Measurements from ENCODE around the gene SHOX. TPM values are rescaled to one million over a fixed set of nuclear protein-coding genes. Genes with fewer than 3 reads are reported as not detected.
"Not testable (repeated sequence)": the region's sequence is repeated elsewhere in the genome, so short reads cannot be mapped to it uniquely, and the experiment has no call there.

The SHOX gene
- total RNA-seq, 2 donors from 2014 or later = not detected

- no peak for DNase-seq (ENCODE audit: low spot score)
- Histone ChIP-seq H3K36me3 (no peaks in the 10 kb centered on the region), H3K4me3 (no peak overlapping the region), H3K9me3 (no peaks in the 10 kb centered on the region), H3K27ac (no peak overlapping the region), H3K4me1 (peaks cover 0 to 9% of the 10 kb centered on the region in 2 donors), H3K27me3 (peaks cover 0 to 7% of the 10 kb centered on the region in 2 donors)
- no peak for TF ChIP-seq CTCF (IDR thresholded peaks at IDR 0.05)
Observed at GRCh38 chrX:625137-625691, 5.4 kb upstream of the SHOX start.

GRCh38 chrX:626047-626446 is 4.5 kb upstream of the SHOX start:
- not testable (repeated sequence) for DNase-seq (ENCODE audit: low spot score); H3K36me3 ChIP-seq; H3K27ac ChIP-seq; H3K9me3 ChIP-seq; H3K4me3 ChIP-seq; H3K4me1 ChIP-seq
- H3K27me3 ChIP-seq = peaks cover 0 to 14% of the 10 kb centered on the region in 2 donors

- H3K4me3 ChIP-seq = no peak overlapping the region
- no peak overlapping the region for H3K27ac ChIP-seq
- TF ChIP-seq CTCF (IDR thresholded peaks at IDR 0.05) = no peak
- H3K27me3 ChIP-seq = peaks cover 0 to 19% of the 10 kb centered on the region in 2 donors
- no peak for DNase-seq (ENCODE audit: low spot score)
- H3K9me3 ChIP-seq = no peaks in the 10 kb centered on the region
- H3K36me3 ChIP-seq = no peaks in the 10 kb centered on the region
- H3K4me1 ChIP-seq = peaks cover 0 to 9% of the 10 kb centered on the region in 2 donors
Observed at GRCh38 chrX:626745-627509, 3.7 kb upstream of the SHOX start.

- Histone ChIP-seq H3K4me3 (no peak overlapping the region), H3K27me3 (peaks cover 0 to 22% of the 10 kb centered on the region in 2 donors), H3K4me1 (peaks cover 0 to 9% of the 10 kb centered on the region in 2 donors), H3K27ac (no peak overlapping the region), H3K9me3 (no peaks in the 10 kb centered on the region), H3K36me3 (no peaks in the 10 kb centered on the region)
- no peak for TF ChIP-seq CTCF (IDR thresholded peaks at IDR 0.05)
- DNase-seq (ENCODE audit: low spot score) = no peak
Observed at GRCh38 chrX:627510-627981, 3.0 kb upstream of the SHOX start.

GRCh38 chrX:627995-628394 is 2.6 kb upstream of the SHOX start:
- no peak for DNase-seq (ENCODE audit: low spot score)
- TF ChIP-seq CTCF (IDR thresholded peaks at IDR 0.05) = no peak
- Histone ChIP-seq H3K4me3 (no peak overlapping the region), H3K4me1 (peaks cover 0 to 9% of the 10 kb centered on the region in 2 donors), H3K36me3 (no peaks in the 10 kb centered on the region), H3K27ac (no peak overlapping the region), H3K9me3 (no peaks in the 10 kb centered on the region), H3K27me3 (peaks cover 0 to 26% of the 10 kb centered on the region in 2 donors)

- Histone ChIP-seq H3K27me3 (peaks cover 0 to 22% of the 10 kb centered on the region in 2 donors), H3K9me3 (no peaks in the 10 kb centered on the region), H3K27ac (no peak overlapping the region), H3K4me1 (no peaks in the 10 kb centered on the region), H3K4me3 (no peak overlapping the region), H3K36me3 (no peaks in the 10 kb centered on the region)
- no peak for DNase-seq (ENCODE audit: low spot score)
- TF ChIP-seq CTCF (IDR thresholded peaks at IDR 0.05) = no peak
Observed at GRCh38 chrX:629230-630006, 1.2 kb upstream of the SHOX start.

All from right atrium auricular region (tissue), 2 donors.